Measurements from ENCODE around the gene NEK11.
A peak's percentile ranks its signal among the peaks of the same experiment; 100 is the strongest.
"Not testable (repeated sequence)": the region's sequence is repeated elsewhere in the genome, so short reads cannot be mapped to it uniquely, and the experiment has no call there.

NEK11 gene

DNA sequence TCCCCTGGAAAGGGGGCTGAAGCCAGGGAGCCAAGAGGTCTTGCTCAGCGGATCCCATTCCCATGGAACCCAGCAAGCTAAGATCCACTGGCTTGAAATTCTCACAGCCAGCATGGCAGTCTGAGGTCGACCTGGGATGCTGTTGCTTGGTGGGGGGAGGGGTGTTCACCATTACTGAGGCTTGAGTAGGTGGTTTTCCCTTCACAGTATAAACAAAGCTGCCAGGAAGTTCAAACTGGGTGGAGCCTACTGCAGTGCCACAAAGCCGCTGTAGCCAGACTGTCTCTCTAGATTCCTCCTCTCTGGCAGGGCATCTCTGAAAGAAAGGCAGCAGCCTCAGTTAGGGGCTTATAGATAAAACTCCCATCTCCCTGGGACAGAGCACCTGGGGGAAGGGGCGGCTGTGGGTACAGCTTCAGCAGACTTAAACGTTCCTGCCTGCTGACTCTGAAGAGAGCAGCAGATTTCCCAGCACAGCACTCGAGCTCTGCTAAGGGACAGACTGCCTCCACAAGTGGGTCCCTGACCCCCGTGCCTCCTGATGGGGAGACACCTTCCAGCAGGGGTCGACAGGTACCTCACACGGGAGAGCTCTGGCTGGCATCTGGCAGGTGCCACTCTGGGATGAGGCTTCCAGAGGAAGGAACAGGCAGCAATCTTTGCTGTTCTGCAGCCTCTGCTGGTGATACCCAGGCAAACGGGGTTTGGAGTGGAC is 15.8 kb downstream of the NEK11 start:
- not testable (repeated sequence) for H3K9ac ChIP-seq (ENCODE audit: low read depth, low read length); H3K27me3 ChIP-seq (ENCODE audit: insufficient read depth, low read length); H3K27ac ChIP-seq (ENCODE audit: low read length); H3K4me1 ChIP-seq (ENCODE audit: insufficient read depth, low read length); H3K9me3 ChIP-seq (ENCODE audit: insufficient read depth, low read depth, low read length); H3K36me3 ChIP-seq (ENCODE audit: insufficient read depth, low read depth, low read length); H3K4me3 ChIP-seq (ENCODE audit: low read length)

DNA sequence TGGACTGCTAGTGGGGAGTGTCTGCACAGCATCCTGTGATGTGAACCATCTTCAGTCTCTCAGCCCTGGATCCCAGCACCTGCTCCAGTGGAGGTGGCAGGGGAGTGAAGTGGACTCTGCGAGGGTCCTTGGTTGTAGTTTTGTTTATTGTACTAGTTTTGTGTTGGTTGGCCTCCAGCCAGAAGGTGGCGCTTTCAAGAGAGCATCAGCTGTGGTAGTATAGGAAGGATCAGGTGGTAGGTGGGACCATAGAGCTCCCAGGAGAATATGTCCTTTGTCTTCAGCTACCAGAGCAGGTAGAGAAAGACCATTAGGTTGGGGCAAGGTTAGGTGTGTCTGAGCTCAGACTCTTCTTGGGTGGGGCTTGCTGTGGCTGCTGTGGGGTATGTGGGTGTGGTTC is 20.9 kb downstream of the NEK11 start:
- no peaks in the 10 kb centered on the region for H3K36me3 ChIP-seq (ENCODE audit: insufficient read depth, low read depth, low read length)
- no peaks in the 10 kb centered on the region for H3K9me3 ChIP-seq (ENCODE audit: insufficient read depth, low read depth, low read length)
- H3K4me3 ChIP-seq (ENCODE audit: low read length), result no peak overlapping the region
- no peaks in the 10 kb centered on the region for H3K4me1 ChIP-seq (ENCODE audit: insufficient read depth, low read length)
- no peak overlapping the region for H3K27ac ChIP-seq (ENCODE audit: low read length)
- H3K27me3 ChIP-seq (ENCODE audit: insufficient read depth, low read length), result no peaks in the 10 kb centered on the region
- no peak overlapping the region for H3K9ac ChIP-seq (ENCODE audit: low read depth, low read length)

DNA sequence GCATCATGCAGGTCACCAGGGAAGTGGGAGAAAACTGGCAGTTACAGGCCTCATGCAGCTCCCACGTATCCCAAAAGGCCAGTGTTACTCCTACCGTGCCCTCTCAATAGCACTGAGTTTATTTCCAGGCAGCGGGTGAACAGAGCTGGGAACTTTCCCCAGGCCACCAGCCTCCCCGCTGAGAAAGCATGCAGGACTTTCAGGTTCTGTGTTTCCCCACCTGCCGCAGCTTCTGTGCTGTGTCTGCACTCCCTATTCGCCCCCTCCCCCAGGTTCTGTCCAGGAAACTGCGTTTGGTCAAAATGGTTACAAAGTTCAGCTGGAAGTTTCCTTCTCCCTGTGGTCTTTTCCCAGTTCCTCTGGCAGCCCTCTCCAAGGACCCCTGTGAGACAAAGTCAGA is 21.4 kb downstream of the NEK11 start:
- no peak overlapping the region for H3K9ac ChIP-seq (ENCODE audit: low read depth, low read length)
- no peaks in the 10 kb centered on the region for H3K4me1 ChIP-seq (ENCODE audit: insufficient read depth, low read length)
- H3K4me3 ChIP-seq (ENCODE audit: low read length), result no peak overlapping the region
- H3K9me3 ChIP-seq (ENCODE audit: insufficient read depth, low read depth, low read length), result no peaks in the 10 kb centered on the region
- H3K27me3 ChIP-seq (ENCODE audit: insufficient read depth, low read length), result no peaks in the 10 kb centered on the region
- H3K36me3 ChIP-seq (ENCODE audit: insufficient read depth, low read depth, low read length), result no peaks in the 10 kb centered on the region
- H3K27ac ChIP-seq (ENCODE audit: low read length), result no peak overlapping the region

DNA sequence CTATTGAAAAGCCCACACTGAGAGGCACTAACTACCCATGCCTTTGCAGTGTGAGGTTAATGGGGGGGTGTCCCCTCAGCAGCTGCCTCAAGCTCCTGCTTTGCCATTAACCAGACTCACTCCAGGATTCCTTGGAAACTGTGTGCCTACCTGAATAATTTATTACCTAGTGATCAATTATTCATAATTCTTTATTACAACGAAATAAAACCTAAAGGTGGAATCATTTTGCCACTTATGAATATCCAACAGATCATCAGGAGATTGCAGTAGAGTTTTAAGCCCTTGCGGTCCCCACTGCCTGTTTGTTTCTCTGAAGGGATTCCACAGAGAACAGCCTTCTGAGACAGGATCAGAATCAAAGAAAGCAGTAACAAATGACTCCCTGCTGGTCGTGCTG is 23.3 kb downstream of the NEK11 start:
- H3K4me1 ChIP-seq (ENCODE audit: insufficient read depth, low read length), result no peaks in the 10 kb centered on the region
- no peak overlapping the region for H3K9ac ChIP-seq (ENCODE audit: low read depth, low read length)
- H3K4me3 ChIP-seq (ENCODE audit: low read length), result no peak overlapping the region
- no peak overlapping the region for H3K27ac ChIP-seq (ENCODE audit: low read length)
- H3K9me3 ChIP-seq (ENCODE audit: insufficient read depth, low read depth, low read length), result no peaks in the 10 kb centered on the region
- H3K27me3 ChIP-seq (ENCODE audit: insufficient read depth, low read length), result no peaks in the 10 kb centered on the region
- no peaks in the 10 kb centered on the region for H3K36me3 ChIP-seq (ENCODE audit: insufficient read depth, low read depth, low read length)

DNA sequence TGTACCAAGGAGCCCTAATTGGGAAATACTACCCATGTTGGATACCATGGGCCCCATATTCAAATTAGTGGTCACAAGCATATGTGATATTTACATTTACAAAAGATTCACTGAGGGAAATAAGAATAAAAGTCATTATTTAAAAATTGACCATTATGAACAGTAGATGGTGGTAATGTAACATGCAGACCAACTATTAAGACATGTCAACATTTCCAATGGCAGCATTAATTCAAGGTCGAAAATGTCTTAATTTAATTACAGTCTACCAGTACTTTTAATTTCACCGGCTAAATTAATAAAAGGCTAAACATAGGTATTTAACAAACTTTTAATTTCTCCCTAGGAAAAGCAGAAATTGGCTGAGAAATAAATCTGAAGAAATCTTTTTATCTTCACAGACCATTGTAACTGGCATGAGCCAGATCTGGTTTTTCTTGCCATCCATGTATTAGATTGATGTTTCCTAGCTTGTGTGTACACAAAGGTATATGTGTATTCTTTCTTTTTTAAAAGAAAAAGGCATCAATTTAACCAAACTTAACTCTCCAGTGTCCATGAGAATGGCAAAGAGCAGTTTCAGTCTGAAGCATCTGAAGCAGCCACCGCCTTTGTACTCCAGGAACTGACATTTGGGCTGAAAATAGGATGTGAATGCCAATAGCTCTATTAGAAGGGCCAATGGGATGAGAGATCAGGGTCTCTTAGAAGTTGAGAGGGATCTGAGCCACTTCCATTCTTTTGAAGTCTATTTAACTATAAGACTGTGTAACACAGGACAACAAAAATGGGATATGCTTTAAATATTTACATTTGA is 26.6 kb downstream of the NEK11 start:
- Histone ChIP-seq H3K4me1 (ENCODE audit: insufficient read depth, low read length) (no peaks in the 10 kb centered on the region), H3K9ac (ENCODE audit: low read depth, low read length) (no peak overlapping the region), H3K9me3 (ENCODE audit: insufficient read depth, low read depth, low read length) (no peaks in the 10 kb centered on the region), H3K36me3 (ENCODE audit: insufficient read depth, low read depth, low read length) (no peaks in the 10 kb centered on the region), H3K27me3 (ENCODE audit: insufficient read depth, low read length) (no peaks in the 10 kb centered on the region), H3K27ac (ENCODE audit: low read length) (no peak overlapping the region), H3K4me3 (ENCODE audit: low read length) (no peak overlapping the region)

DNA sequence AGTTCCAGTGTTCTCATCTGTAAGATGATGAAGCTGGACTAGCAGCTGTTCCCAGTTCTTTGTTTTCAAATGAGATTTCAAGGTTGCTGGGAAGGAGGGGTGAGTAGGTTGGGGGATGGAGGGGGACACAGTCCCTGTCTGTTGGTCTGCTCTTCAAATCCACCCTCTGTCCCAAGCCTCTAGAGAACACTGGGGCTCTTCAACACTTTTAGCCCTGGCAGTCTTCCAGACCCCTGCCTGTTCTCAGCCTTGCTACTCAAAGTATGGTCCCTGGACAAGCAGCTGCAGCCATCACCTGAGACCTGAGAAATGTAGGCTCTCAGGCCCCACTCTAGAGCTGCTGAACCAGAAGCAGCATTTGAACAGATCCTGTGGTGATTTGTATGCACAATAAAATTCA is 41.3 kb downstream of the NEK11 start:
- H3K4me1 ChIP-seq (ENCODE audit: insufficient read depth, low read length), result no peaks in the 10 kb centered on the region
- H3K36me3 ChIP-seq (ENCODE audit: insufficient read depth, low read depth, low read length), result no peaks in the 10 kb centered on the region
- H3K9ac ChIP-seq (ENCODE audit: low read depth, low read length), result no peak overlapping the region
- no peaks in the 10 kb centered on the region for H3K9me3 ChIP-seq (ENCODE audit: insufficient read depth, low read depth, low read length)
- H3K27me3 ChIP-seq (ENCODE audit: insufficient read depth, low read length), result no peaks in the 10 kb centered on the region
- no peak overlapping the region for H3K4me3 ChIP-seq (ENCODE audit: low read length)
- H3K27ac ChIP-seq (ENCODE audit: low read length), result no peak overlapping the region

DNA sequence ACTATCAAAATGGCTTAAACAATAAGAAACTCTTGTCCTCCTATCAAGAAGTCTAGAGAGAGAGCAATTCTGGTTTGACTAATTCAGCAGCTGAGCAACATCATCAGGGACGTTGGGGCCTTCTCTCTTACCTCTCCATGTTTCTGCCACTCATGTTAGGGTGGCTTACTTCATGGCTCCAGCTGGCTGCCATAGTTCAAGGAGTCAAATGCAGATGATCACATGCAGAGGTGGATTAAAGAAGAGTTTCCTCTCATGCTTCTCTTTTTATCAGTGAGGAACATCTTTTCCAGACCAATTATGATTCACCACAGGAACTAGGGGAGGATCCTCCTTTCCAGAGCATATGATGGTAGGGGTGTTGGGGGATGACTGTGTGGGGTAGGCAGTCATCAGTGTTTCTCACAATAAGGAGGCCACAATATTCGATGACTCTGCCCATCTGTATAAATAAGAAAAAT is 45.5 kb downstream of the NEK11 start:
- no peaks in the 10 kb centered on the region for H3K9me3 ChIP-seq (ENCODE audit: insufficient read depth, low read depth, low read length)
- no peaks in the 10 kb centered on the region for H3K27me3 ChIP-seq (ENCODE audit: insufficient read depth, low read length)
- H3K36me3 ChIP-seq (ENCODE audit: insufficient read depth, low read depth, low read length), result no peaks in the 10 kb centered on the region
- H3K4me3 ChIP-seq (ENCODE audit: low read length), result no peak overlapping the region
- H3K4me1 ChIP-seq (ENCODE audit: insufficient read depth, low read length), result peaks cover 5% of the 10 kb centered on the region; the same call in 1 of the 2 replicates
- no peak overlapping the region for H3K27ac ChIP-seq (ENCODE audit: low read length)
- H3K9ac ChIP-seq (ENCODE audit: low read depth, low read length), result no peak overlapping the region

DNA sequence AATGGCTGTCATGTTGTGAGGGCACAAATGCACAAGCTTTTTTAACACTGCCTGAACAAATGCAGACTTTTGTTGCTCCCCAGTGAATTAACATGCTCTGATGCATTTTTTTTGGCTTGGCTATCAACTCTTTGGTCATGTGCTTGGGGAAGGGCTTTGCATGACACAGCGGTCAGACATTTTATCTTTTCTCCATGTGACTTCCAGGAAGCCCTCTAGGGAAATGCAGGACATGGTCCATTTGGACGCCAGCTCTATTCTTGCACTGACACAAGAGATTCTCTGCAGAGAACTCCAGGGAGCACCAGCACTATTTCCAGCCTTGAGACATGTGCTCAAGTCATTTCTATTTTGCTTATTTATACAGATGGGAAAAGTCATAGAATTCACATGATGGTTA is 46.2 kb downstream of the NEK11 start:
- no peak overlapping the region for H3K27ac ChIP-seq (ENCODE audit: low read length)
- no peaks in the 10 kb centered on the region for H3K36me3 ChIP-seq (ENCODE audit: insufficient read depth, low read depth, low read length)
- no peaks in the 10 kb centered on the region for H3K9me3 ChIP-seq (ENCODE audit: insufficient read depth, low read depth, low read length)
- H3K4me1 ChIP-seq (ENCODE audit: insufficient read depth, low read length), result peaks cover 13% of the 10 kb centered on the region
- H3K4me3 ChIP-seq (ENCODE audit: low read length), result no peak overlapping the region
- no peaks in the 10 kb centered on the region for H3K27me3 ChIP-seq (ENCODE audit: insufficient read depth, low read length)
- H3K9ac ChIP-seq (ENCODE audit: low read depth, low read length), result no peak overlapping the region

DNA sequence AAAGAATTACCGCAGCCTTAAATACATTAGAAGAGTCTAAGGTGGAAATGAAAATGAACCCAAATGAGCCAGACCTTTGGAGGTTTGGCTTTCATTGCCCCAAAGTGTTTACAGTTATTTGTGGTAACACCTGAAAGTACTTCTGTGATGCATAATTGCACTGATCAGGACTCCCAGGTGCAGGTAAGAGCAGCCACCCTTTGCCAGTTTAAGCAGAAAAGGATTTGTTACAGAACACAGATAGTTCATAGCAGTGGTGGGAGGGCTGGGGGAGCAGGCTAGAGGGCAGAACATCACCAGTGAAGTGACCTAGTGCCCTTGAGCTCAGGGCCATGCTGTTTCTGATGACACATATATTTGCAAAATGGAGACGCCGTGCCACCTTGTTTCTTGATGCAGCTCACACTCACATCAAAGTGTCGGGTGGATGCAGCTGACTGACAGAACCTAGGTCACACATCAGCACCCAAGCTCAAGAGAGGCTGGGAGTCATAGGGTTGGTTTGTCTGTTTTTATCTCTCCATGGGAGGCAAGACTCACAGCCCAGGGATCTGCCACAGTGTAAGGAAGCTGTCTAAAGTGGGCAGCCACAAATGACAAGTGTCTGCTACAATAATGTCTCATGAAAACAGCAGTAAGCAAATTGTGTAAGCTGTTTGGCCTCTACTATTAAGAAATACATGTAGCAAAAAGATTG is 49.1 kb downstream of the NEK11 start:
- Histone ChIP-seq H3K27ac (ENCODE audit: low read length) (no peak overlapping the region), H3K36me3 (ENCODE audit: insufficient read depth, low read depth, low read length) (no peaks in the 10 kb centered on the region), H3K4me1 (ENCODE audit: insufficient read depth, low read length) (peaks cover 18% of the 10 kb centered on the region), H3K9ac (ENCODE audit: low read depth, low read length) (no peak overlapping the region), H3K9me3 (ENCODE audit: insufficient read depth, low read depth, low read length) (no peaks in the 10 kb centered on the region), H3K27me3 (ENCODE audit: insufficient read depth, low read length) (no peaks in the 10 kb centered on the region), H3K4me3 (ENCODE audit: low read length) (no peak overlapping the region)

DNA sequence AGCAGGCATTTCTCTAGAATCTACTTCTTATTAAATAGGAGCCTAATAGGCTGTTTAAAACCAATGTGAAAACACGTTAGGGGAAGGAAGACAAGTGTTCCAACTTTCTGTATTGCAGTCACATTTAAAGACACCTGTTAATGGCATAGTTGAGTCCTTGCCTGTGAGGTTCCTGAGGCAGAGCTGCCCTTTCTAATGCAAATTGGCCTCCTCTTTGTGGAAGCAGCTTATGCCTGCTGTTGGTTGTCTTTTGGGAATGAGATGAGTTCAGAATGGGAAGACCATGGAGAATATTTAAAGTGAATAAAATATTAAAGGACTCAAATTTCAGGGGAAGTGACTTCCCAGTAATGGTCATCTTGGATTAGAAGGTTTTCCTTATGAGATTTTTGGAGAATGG is 51.2 kb downstream of the NEK11 start:
- H3K4me1 ChIP-seq (ENCODE audit: insufficient read depth, low read length), result peaks cover 18% of the 10 kb centered on the region
- no peaks in the 10 kb centered on the region for H3K27me3 ChIP-seq (ENCODE audit: insufficient read depth, low read length)
- no peaks in the 10 kb centered on the region for H3K9me3 ChIP-seq (ENCODE audit: insufficient read depth, low read depth, low read length)
- H3K36me3 ChIP-seq (ENCODE audit: insufficient read depth, low read depth, low read length), result no peaks in the 10 kb centered on the region
- H3K9ac ChIP-seq (ENCODE audit: low read depth, low read length), result no peak overlapping the region
- no peak overlapping the region for H3K27ac ChIP-seq (ENCODE audit: low read length)
- H3K4me3 ChIP-seq (ENCODE audit: low read length), result peak overlapping the region; percentile 43; the same call in 1 of the 2 replicates

DNA sequence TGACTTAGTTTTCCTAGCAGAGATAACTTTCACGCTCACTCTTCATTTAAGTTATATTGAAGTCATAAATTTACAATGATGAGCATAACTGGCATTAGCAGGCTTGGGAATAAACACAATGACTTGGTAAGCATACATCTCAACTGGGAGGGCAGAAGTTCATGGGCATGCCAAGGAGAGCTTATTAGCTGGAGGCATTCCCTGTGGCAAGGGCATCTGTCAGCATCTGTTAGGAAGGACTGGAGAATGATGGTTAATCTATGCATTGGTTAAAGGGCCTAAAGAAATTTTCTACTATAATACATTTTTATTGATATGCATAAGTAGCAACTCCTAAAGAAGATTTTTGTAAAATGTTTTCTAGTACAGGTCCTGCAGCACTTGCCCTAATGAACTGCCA is 52.4 kb downstream of the NEK11 start:
- Histone ChIP-seq H3K4me1 (ENCODE audit: insufficient read depth, low read length) (peaks cover 18% of the 10 kb centered on the region), H3K36me3 (ENCODE audit: insufficient read depth, low read depth, low read length) (no peaks in the 10 kb centered on the region), H3K27ac (ENCODE audit: low read length) (no peak overlapping the region), H3K27me3 (ENCODE audit: insufficient read depth, low read length) (no peaks in the 10 kb centered on the region), H3K9ac (ENCODE audit: low read depth, low read length) (no peak overlapping the region), H3K9me3 (ENCODE audit: insufficient read depth, low read depth, low read length) (no peaks in the 10 kb centered on the region), H3K4me3 (ENCODE audit: low read length) (no peak overlapping the region)

Measured in iPS-20b (cell line).